ENCODE measurements around the gene ACP2. TPM values are rescaled to one million over a fixed set of nuclear protein-coding genes. Genes with fewer than 3 reads are reported as not detected.

The ACP2 gene
- polyA plus RNA-seq (2011; rRNA removed) (24.6 and 31.1 TPM in 2 replicates), polyA minus RNA-seq (2011; rRNA and poly(A)+ RNA removed) (31.6 and 45.7 TPM in 2 replicates)

- CTCF ChIA-PET: interaction anchor here (0.6 to 5.5 kb wide), 8 partner anchors 10 to 71 kb away, joined by 3 to 32 read pairs (median 4); partner anchors contain the start of genes NR1H3 and PACSIN3
- TF ChIP-seq CTCF (IDR thresholded peaks at IDR 0.05; ENCODE audit: insufficient read depth, low read depth, low read length): peak; percentile 48
Measured at GRCh38 chr11:47248664-47249377, at the start of gene ACP2. ACP2 (minus strand) TSS chr11:47248814; CDS start chr11:47248789, 25 bp downstream.

GRCh38 chr11:47296045-47296444, 47.4 kb upstream of the ACP2 start:
- POLR2A ChIA-PET: interaction anchor here (0.6 kb wide), 1 partner anchor 72 kb away, joined by 3 read pairs; no protein-coding TSS in a partner anchor
- Histone ChIP-seq H3K36me3 (ENCODE audit: control insufficient read depth, insufficient read depth, low read length) (peaks cover 26% of the 10 kb centered on the region), H3K4me3 (ENCODE audit: low read depth, low read length) (no peak overlapping the region), H3K27me3 (ENCODE audit: control insufficient read depth, insufficient read depth, low read length) (no peaks in the 10 kb centered on the region)
- no peak for DNase-seq (ENCODE audit: low read depth)
- no peak for TF ChIP-seq CTCF (IDR thresholded peaks at IDR 0.05; ENCODE audit: insufficient read depth, low read depth, low read length)
- CTCF ChIA-PET: interaction anchor here (0.6 kb wide), 2 partner anchors 25 to 342 kb away, joined by 3 read pairs; no protein-coding TSS in a partner anchor

More at GRCh38 chr11:47248664-47249377, at the start of gene ACP2:
- H3K36me3 ChIP-seq (ENCODE audit: control insufficient read depth, insufficient read depth, low read length): peaks cover 12% of the 10 kb centered on the region
- POLR2A ChIA-PET: interaction anchor here (0.6 to 1.1 kb wide), 3 partner anchors 8 to 34 kb away, joined by 3 to 5 read pairs (median 4); partner anchors contain the start of genes DDB2 and NR1H3
- peak within 1 kb of the TSS; percentile 69 for H3K4me3 ChIP-seq (ENCODE audit: low read depth, low read length)
- DNase-seq (ENCODE audit: low read depth): no peak
- no peaks in the 10 kb centered on the region for H3K27me3 ChIP-seq (ENCODE audit: control insufficient read depth, insufficient read depth, low read length)

- no peak for DNase-seq (ENCODE audit: low read depth)
- POLR2A ChIA-PET: no interaction called here
- no peak overlapping the region for H3K4me3 ChIP-seq (ENCODE audit: low read depth, low read length)
- TF ChIP-seq CTCF (IDR thresholded peaks at IDR 0.05; ENCODE audit: insufficient read depth, low read depth, low read length): no peak
- peaks cover 26% of the 10 kb centered on the region for H3K36me3 ChIP-seq (ENCODE audit: control insufficient read depth, insufficient read depth, low read length)
- CTCF ChIA-PET: no interaction called here
- no peaks in the 10 kb centered on the region for H3K27me3 ChIP-seq (ENCODE audit: control insufficient read depth, insufficient read depth, low read length)
Measured at GRCh38 chr11:47295385-47295784, 46.8 kb upstream of the ACP2 start.

GRCh38 chr11:47289856-47290255, 41.2 kb upstream of the ACP2 start:
- no peak for TF ChIP-seq CTCF (IDR thresholded peaks at IDR 0.05; ENCODE audit: insufficient read depth, low read depth, low read length)
- Histone ChIP-seq H3K4me3 (ENCODE audit: low read depth, low read length) (no peak overlapping the region), H3K36me3 (ENCODE audit: control insufficient read depth, insufficient read depth, low read length) (peaks cover 47% of the 10 kb centered on the region), H3K27me3 (ENCODE audit: control insufficient read depth, insufficient read depth, low read length) (no peaks in the 10 kb centered on the region)
- ChIA-PET POLR2A (no interaction called here), CTCF (no interaction called here)
- DNase-seq (ENCODE audit: low read depth): no peak

- no peak overlapping the region for H3K4me3 ChIP-seq (ENCODE audit: low read depth, low read length)
- ChIA-PET CTCF (interaction anchor here (1.0 kb wide), 1 partner anchor 9 kb away, joined by 3 read pairs; no protein-coding TSS in a partner anchor), POLR2A (no interaction called here)
- peaks cover 57% of the 10 kb centered on the region for H3K36me3 ChIP-seq (ENCODE audit: control insufficient read depth, insufficient read depth, low read length)
- no peak for TF ChIP-seq CTCF (IDR thresholded peaks at IDR 0.05; ENCODE audit: insufficient read depth, low read depth, low read length)
- H3K27me3 ChIP-seq (ENCODE audit: control insufficient read depth, insufficient read depth, low read length): no peaks in the 10 kb centered on the region
- no peak for DNase-seq (ENCODE audit: low read depth)
Measured at GRCh38 chr11:47288066-47288465, 39.5 kb upstream of the ACP2 start.

Data from BJ (cell line).